CD14-positive monocyte (primary cell): ENCODE measurements around the gene BHMT. TPM values are rescaled to one million over a fixed set of nuclear protein-coding genes. Genes with fewer than 3 reads are reported as not detected.

Experiments
- DNase-seq, 3 donors: peaks; one replicate each; pipeline ENCODE4 v3.0.0-alpha.2; 2011 to 2022
- H2AFZ ChIP-seq: 2 replicates; pipeline ENCODE4 v1.6.0; 2012; ENCODE audit warnings: mild to moderate bottlenecking, low read depth, low read length, inconsistent platforms; ENCODE audit not compliant: insufficient read depth, poor library complexity, severe bottlenecking
- H3K27ac ChIP-seq, 2 donors: 1 replicate in 1 of 2; 2 replicates in 1 of 2; pipeline ENCODE4 v1.5.1; 2012 to 2013; ENCODE audit warnings: low read length in 2 of 2, control low read depth in 1 of 2, inconsistent platforms in 1 of 2, low read depth in 1 of 2, mild to moderate bottlenecking in 1 of 2
- H3K27me3 ChIP-seq, 2 donors: one replicate each; pipeline versions ENCODE4 v1.6.0 to v1.6.1; 2011 to 2013; ENCODE audit warnings: low read length in 2 of 2; ENCODE audit not compliant: control insufficient read depth in 2 of 2, insufficient read depth in 2 of 2
- H3K36me3 ChIP-seq, 2 donors: replicated peaks in 1 of 2; 1 replicate in 1 of 2; 2 replicates in 1 of 2; pipeline versions ENCODE4 v1.5.1 to v1.6.1; 2012 to 2013; ENCODE audit warnings: low read length in 2 of 2, control low read depth in 1 of 2, inconsistent platforms in 1 of 2, mild to moderate bottlenecking in 1 of 2; ENCODE audit not compliant: insufficient read depth in 2 of 2, control insufficient read depth in 1 of 2
- H3K4me1 ChIP-seq, 2 donors: 1 replicate in 1 of 2; 2 replicates in 1 of 2; pipeline versions ENCODE4 v1.5.1 to v1.6.1; 2012 to 2013; ENCODE audit warnings: low read length in 2 of 2, control low read depth in 1 of 2, inconsistent platforms in 1 of 2, mild to moderate bottlenecking in 1 of 2, moderate library complexity in 1 of 2; ENCODE audit not compliant: insufficient read depth in 2 of 2, control insufficient read depth in 1 of 2
- H3K4me2 ChIP-seq: replicated peaks from 2 replicates; pipeline ENCODE3; 2012; ENCODE audit warnings: low read length, moderate library complexity, mild to moderate bottlenecking; ENCODE audit not compliant: poor library complexity, severe bottlenecking; ENCODE audit errors: extremely low read depth
- H3K4me3 ChIP-seq, 3 experiments: fragments of 200-600 bp in 1 of 3; sonication (generic) in 1 of 3; replicated peaks in 1 of 3; 1 replicate in 2 of 3; 2 replicates in 1 of 3; pipeline ENCODE4 v1.5.1; 2011 to 2013; ENCODE audit warnings: low read length in 3 of 3, mild to moderate bottlenecking in 3 of 3, control low read depth in 2 of 3, low read depth in 2 of 3, inconsistent platforms in 1 of 3, moderate library complexity in 1 of 3
- H3K79me2 ChIP-seq: 2 replicates; pipeline ENCODE4 v1.6.0; 2012; ENCODE audit warnings: mild to moderate bottlenecking, control low read depth, inconsistent platforms, low read length, moderate library complexity; ENCODE audit not compliant: insufficient read depth
- H3K9ac ChIP-seq: 2 replicates; pipeline ENCODE4 v1.6.0; 2017; ENCODE audit warnings: low read length, mild to moderate bottlenecking; ENCODE audit not compliant: insufficient read depth, poor library complexity, severe bottlenecking
- H3K9me3 ChIP-seq, 2 donors: replicated peaks in 1 of 2; 1 replicate in 1 of 2; 2 replicates in 1 of 2; pipeline versions ENCODE4 v1.5.1 to v1.6.1; 2012 to 2013; ENCODE audit warnings: low read length in 2 of 2, control low read depth in 1 of 2; ENCODE audit not compliant: control insufficient read depth in 1 of 2, insufficient read depth in 1 of 2
- H4K20me1 ChIP-seq: 2 replicates; pipeline ENCODE4 v1.6.0; 2012; ENCODE audit warnings: mild to moderate bottlenecking, low read length, control low read depth, moderate library complexity; ENCODE audit not compliant: insufficient read depth
- H3K27ac Mint-ChIP-seq, 7 donors: one replicate each; pipeline ENCODE4 v1.8.0; 2020; ENCODE audit warnings: mild to moderate bottlenecking in 7 of 7, mixed read lengths in 7 of 7, moderate library complexity in 6 of 7, inconsistent platforms in 2 of 7
- H3K27me3 Mint-ChIP-seq, 3 donors: one replicate each; pipeline ENCODE4 v1.8.0; 2021 to 2022; ENCODE audit warnings: low read depth in 3 of 3, mild to moderate bottlenecking in 3 of 3, mixed read lengths in 3 of 3, moderate library complexity in 3 of 3, inconsistent platforms in 1 of 3
- H3K36me3 Mint-ChIP-seq, 2 donors: one replicate each; pipeline ENCODE4 v1.8.0; 2020; ENCODE audit warnings: mixed read lengths in 2 of 2, inconsistent platforms in 1 of 2, mild to moderate bottlenecking in 1 of 2
- H3K4me1 Mint-ChIP-seq: one replicate; pipeline ENCODE4 v1.8.0; 2020; ENCODE audit warnings: mild to moderate bottlenecking, mixed read lengths
- H3K4me3 Mint-ChIP-seq, 2 donors: one replicate each; pipeline ENCODE4 v1.8.0; 2020; ENCODE audit warnings: mild to moderate bottlenecking in 2 of 2, mixed read lengths in 2 of 2, moderate library complexity in 1 of 2
- H3K9me3 Mint-ChIP-seq, 7 donors: one replicate each; pipeline ENCODE4 v1.8.0; 2020 to 2022; ENCODE audit warnings: mixed read lengths in 7 of 7, mild to moderate bottlenecking in 6 of 7, moderate library complexity in 6 of 7, inconsistent platforms in 2 of 7
- CTCF ChIP-seq: fragments of 200-600 bp; IDR thresholded peaks from one replicate; pipeline ENCODE4 v1.8.0; 2022; ENCODE audit warnings: antibody characterized with exemption, mild to moderate bottlenecking
- WGBS: methylation state at CpG from one replicate; pipeline ENCODE4 v1.1.5; 2013; ENCODE audit warnings: missing lambda C conversion rate; ENCODE audit not compliant: insufficient coverage; 5-methylcytosine and 5-hydroxymethylcytosine counted together
- intact Hi-C, 2 donors: fragments of 100-400 bp; cut with micrococcal nuclease; formaldehyde crosslinking; loops; one replicate each; pipeline versions ENCODE4 v1.15.0 to v1.15.1; 2023
- polyA plus RNA-seq, 3 donors: library from polyadenylated mRNA; depleted of rRNA in 1 of 3; unstranded in 2 of 3; stranded (reverse) in 1 of 3; fragments of 300-500 nt in 2 of 3; fragments of >200 nt in 1 of 3; fragmentation: Illumina TruSeq in 2 of 3; gene quantifications; 1 replicate in 2 of 3; 2 replicates in 1 of 3; pipeline ENCODE4 v1.2.3, GENCODE V29; 2012 to 2021

The BHMT gene
- polyA plus RNA-seq, 3 donors: not detected

- no peak overlapping the region for H2AFZ ChIP-seq
- Mint-ChIP-seq H3K27me3 (peaks cover 31 to 36% (median 33%) of the 10 kb centered on the region in 3 donors), H3K4me3 (no peak overlapping the region), H3K4me1 (peaks cover 32% of the 10 kb centered on the region), H3K36me3 (peaks cover 0 to 4% of the 10 kb centered on the region in 2 donors), H3K27ac (no peak overlapping the region), H3K9me3 (peaks cover 0 to 7% (median 0%) of the 10 kb centered on the region in 7 donors)
- H3K27ac ChIP-seq: no peak overlapping the region
- no peak for TF ChIP-seq CTCF
- intact Hi-C loops: no loop called here
- H3K4me2 ChIP-seq: no peak overlapping the region
- H3K27me3 ChIP-seq: peaks cover 27 to 36% of the 10 kb centered on the region in 2 donors
- no peaks in the 10 kb centered on the region for H3K36me3 ChIP-seq
- no CpG with 5 or more reads among the region's 3 CpGs for WGBS
- H3K4me3 ChIP-seq: no peak overlapping the region
- H3K4me1 ChIP-seq: peaks cover 18 to 23% of the 10 kb centered on the region in 2 donors
- peaks cover 0 to 12% of the 10 kb centered on the region in 2 donors for H3K9me3 ChIP-seq
- no peak overlapping the region for H3K9ac ChIP-seq
- no peaks in the 10 kb centered on the region for H3K79me2 ChIP-seq
- DNase-seq: no peak
- H4K20me1 ChIP-seq: no peaks in the 10 kb centered on the region
Observed at GRCh38 chr5:79108086-79108485, 3.5 kb upstream of the BHMT start.

GRCh38 chr5:79108792-79109191, 2.8 kb upstream of the BHMT start:
- H3K4me3 Mint-ChIP-seq: no peak overlapping the region
- WGBS: 59% methylated on average over 4 of the region's 8 CpGs

More at GRCh38 chr5:79108792-79109191, 2.8 kb upstream of the BHMT start:
- H3K4me1 Mint-ChIP-seq: peaks cover 32% of the 10 kb centered on the region
- H3K9me3 Mint-ChIP-seq: peaks cover 0 to 7% (median 0%) of the 10 kb centered on the region in 7 donors
- peaks cover 34 to 43% of the 10 kb centered on the region in 2 donors for H3K27me3 ChIP-seq
- peaks cover 0 to 4% of the 10 kb centered on the region in 2 donors for H3K36me3 Mint-ChIP-seq
- H2AFZ ChIP-seq: no peak overlapping the region
- H4K20me1 ChIP-seq: no peaks in the 10 kb centered on the region
- TF ChIP-seq CTCF: no peak
- no peak overlapping the region for H3K4me2 ChIP-seq
- no peaks in the 10 kb centered on the region for H3K36me3 ChIP-seq
- H3K27ac Mint-ChIP-seq: no peak overlapping the region
- H3K79me2 ChIP-seq: no peaks in the 10 kb centered on the region
- H3K4me3 ChIP-seq: no peak overlapping the region
- no peak for DNase-seq
- no peak overlapping the region for H3K9ac ChIP-seq
- peaks cover 18 to 23% of the 10 kb centered on the region in 2 donors for H3K4me1 ChIP-seq
- intact Hi-C loops: no loop called here
- H3K9me3 ChIP-seq: peaks cover 0 to 12% of the 10 kb centered on the region in 2 donors
- peaks cover 36 to 41% (median 38%) of the 10 kb centered on the region in 3 donors for H3K27me3 Mint-ChIP-seq
- no peak overlapping the region for H3K27ac ChIP-seq
